Lower lobe of right lung (tissue), 2 donors: ENCODE measurements around the gene PDE4B. TPM values are rescaled to one million over a fixed set of nuclear protein-coding genes. Genes with fewer than 3 reads are reported as not detected.

Experiments used
- ATAC-seq, 2 donors: fragments of 200-7000 bp; cut with Tn5 transposase; one replicate each; pipeline ENCODE4 v1.9.1; 2020 to 2022; ENCODE audit warnings: mild to moderate bottlenecking in 2 of 2, moderate library complexity in 2 of 2
- DNase-seq: peaks from one replicate; pipeline ENCODE4 v3.0.0-alpha.2; 2020
- H3K27ac ChIP-seq: fragments of 200-600 bp; one replicate; pipeline ENCODE4 v1.8.0; 2022
- H3K27me3 ChIP-seq: fragments of 200-600 bp; one replicate; pipeline ENCODE4 v1.8.0; 2022; ENCODE audit warnings: low read depth
- H3K36me3 ChIP-seq: fragments of 200-600 bp; one replicate; pipeline ENCODE4 v1.8.0; 2022; ENCODE audit warnings: mild to moderate bottlenecking
- H3K4me1 ChIP-seq: fragments of 200-600 bp; one replicate; pipeline ENCODE4 v1.8.0; 2022
- H3K4me3 ChIP-seq: fragments of 200-600 bp; one replicate; pipeline ENCODE4 v1.8.0; 2022; ENCODE audit warnings: mild to moderate bottlenecking
- H3K9me3 ChIP-seq: fragments of 200-600 bp; one replicate; pipeline ENCODE4 v1.8.0; 2022
- intact Hi-C: fragments of 100-400 bp; cut with DNase I; formaldehyde crosslinking; loops from one replicate; pipeline ENCODE4 v1.11.0; 2022
- total RNA-seq: library from RNA; stranded (reverse); fragmentation: NEBNext Ultra II Directional; extraction: Animal tissue kit (Norgen Biotek cat#: 25700); gene quantifications from one replicate; pipeline ENCODE4 v1.2.1, GENCODE V29; 2021
- TF ChIP-seq, protein P1 (sequence below): fragments of 200-600 bp; IDR thresholded peaks from one replicate; pipeline ENCODE4 v1.8.0; 2022; ENCODE audit warnings: antibody characterized with exemption, mild to moderate bottlenecking
- donor health status: DM: no; HTN: yes; CAD: no; lungs with severe emphysema.

The PDE4B gene
- total RNA-seq, 1 donor from 2014 or later, result 26.9 TPM

GRCh38 chr1:65979136-65980044 lies 186.7 kb downstream of the PDE4B start:
- Histone ChIP-seq H3K4me3 (no peak overlapping the region), H3K36me3 (no peaks in the 10 kb centered on the region), H3K27me3 (no peaks in the 10 kb centered on the region), H3K27ac (no peak overlapping the region), H3K9me3 (no peaks in the 10 kb centered on the region), H3K4me1 (no peaks in the 10 kb centered on the region)
- ATAC-seq (no peak), DNase-seq (no peak)
- TF ChIP-seq, protein P1, sequence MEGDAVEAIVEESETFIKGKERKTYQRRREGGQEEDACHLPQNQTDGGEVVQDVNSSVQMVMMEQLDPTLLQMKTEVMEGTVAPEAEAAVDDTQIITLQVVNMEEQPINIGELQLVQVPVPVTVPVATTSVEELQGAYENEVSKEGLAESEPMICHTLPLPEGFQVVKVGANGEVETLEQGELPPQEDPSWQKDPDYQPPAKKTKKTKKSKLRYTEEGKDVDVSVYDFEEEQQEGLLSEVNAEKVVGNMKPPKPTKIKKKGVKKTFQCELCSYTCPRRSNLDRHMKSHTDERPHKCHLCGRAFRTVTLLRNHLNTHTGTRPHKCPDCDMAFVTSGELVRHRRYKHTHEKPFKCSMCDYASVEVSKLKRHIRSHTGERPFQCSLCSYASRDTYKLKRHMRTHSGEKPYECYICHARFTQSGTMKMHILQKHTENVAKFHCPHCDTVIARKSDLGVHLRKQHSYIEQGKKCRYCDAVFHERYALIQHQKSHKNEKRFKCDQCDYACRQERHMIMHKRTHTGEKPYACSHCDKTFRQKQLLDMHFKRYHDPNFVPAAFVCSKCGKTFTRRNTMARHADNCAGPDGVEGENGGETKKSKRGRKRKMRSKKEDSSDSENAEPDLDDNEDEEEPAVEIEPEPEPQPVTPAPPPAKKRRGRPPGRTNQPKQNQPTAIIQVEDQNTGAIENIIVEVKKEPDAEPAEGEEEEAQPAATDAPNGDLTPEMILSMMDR, result no peak
- intact Hi-C loops, result no loop called here

- intact Hi-C loops, result no loop called here
- no peak for DNase-seq
Observed at GRCh38 chr1:65980237-65980636, 187.5 kb downstream of the PDE4B start.

DNA sequence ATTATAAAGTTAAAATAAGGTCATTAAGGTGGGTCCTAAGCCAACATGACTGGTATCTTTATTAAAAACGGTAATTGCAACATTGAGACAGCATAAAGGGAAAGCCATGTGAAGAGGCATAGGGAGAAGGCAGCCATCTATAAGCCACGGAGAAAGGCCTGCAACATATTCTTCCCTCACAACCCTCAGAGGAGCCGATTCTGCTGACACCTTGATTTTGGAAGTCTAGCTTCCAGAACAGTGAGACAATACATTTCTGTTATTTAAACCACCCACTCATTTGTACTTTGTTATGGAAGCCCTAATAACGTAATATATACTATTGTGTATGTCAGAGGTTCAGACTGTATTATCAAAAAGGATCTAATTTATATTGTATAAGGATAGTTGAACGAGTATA lies 190.8 kb downstream of the PDE4B start:
- TF ChIP-seq, protein P1, result no peak
- H3K4me3 ChIP-seq, result no peak overlapping the region
- DNase-seq (no peak), ATAC-seq (no peak)
- no peak overlapping the region for H3K27ac ChIP-seq
- no peaks in the 10 kb centered on the region for H3K27me3 ChIP-seq
- intact Hi-C loops, result no loop called here
- no peaks in the 10 kb centered on the region for H3K36me3 ChIP-seq
- no peaks in the 10 kb centered on the region for H3K4me1 ChIP-seq
- no peaks in the 10 kb centered on the region for H3K9me3 ChIP-seq

More at GRCh38 chr1:65980237-65980636, 187.5 kb downstream of the PDE4B start:
- Histone ChIP-seq H3K27ac (no peak overlapping the region), H3K27me3 (no peaks in the 10 kb centered on the region), H3K9me3 (no peaks in the 10 kb centered on the region), H3K4me1 (no peaks in the 10 kb centered on the region), H3K36me3 (no peaks in the 10 kb centered on the region), H3K4me3 (no peak overlapping the region)
- TF ChIP-seq, protein P1, result no peak
- ATAC-seq, result no peak

DNA sequence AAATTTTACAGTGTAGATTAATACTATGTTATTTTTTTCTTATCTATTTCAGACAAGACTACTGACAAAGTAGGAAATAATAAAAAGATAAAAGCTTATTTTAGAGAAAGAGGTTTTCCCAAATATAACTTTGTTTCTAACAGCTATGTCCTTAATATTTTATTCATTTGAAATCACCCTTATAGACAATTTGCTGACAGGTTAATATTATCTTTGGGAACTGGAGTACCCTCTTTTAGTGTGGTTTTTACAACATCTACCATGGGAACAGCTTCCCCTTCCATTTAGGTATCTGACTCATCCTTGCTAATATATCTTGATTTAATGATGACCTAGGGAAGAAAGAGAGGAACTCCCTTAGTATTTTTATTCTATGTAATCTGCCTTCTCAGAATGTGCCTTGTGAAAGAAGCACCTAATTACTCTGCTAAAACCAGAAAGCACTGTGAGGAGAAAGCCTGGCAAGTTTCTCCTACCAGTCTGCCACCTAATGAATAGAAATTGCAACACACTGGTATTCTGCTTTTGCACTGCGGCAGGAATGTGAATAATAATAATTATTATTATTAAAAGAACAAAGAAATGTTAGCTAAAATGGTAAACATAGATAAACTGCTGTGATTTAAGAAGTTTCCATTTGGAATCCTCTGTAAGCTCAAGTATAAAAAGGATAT lies 192.8 kb downstream of the PDE4B start:
- no peaks in the 10 kb centered on the region for H3K36me3 ChIP-seq
- TF ChIP-seq, protein P1, result no peak
- intact Hi-C loops, result no loop called here
- no peak overlapping the region for H3K4me3 ChIP-seq
- no peaks in the 10 kb centered on the region for H3K27me3 ChIP-seq
- ATAC-seq (no peak), DNase-seq (no peak)
- H3K9me3 ChIP-seq, result no peaks in the 10 kb centered on the region
- H3K4me1 ChIP-seq, result no peaks in the 10 kb centered on the region
- no peak overlapping the region for H3K27ac ChIP-seq

DNA sequence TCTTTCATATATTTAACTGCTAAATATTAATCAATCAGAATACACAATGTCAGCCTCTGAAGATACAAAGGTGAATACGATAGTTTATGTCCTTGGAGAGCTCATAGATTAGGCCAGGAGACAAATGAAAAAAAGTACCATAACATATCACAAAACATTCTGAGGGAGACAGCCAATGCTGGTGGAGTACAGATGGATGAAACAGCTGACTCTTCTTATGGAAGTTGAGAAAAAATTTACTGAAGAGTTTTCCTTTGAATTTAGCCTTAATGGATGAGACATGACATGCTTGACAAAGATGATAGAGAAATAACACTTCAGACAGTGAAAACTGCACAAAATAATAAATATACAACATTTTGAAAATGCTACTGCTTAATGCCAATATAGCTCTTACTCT lies 193.5 kb downstream of the PDE4B start:
- DNase-seq, result no peak
- Histone ChIP-seq H3K27ac (no peak overlapping the region), H3K36me3 (no peaks in the 10 kb centered on the region), H3K9me3 (no peaks in the 10 kb centered on the region), H3K27me3 (no peaks in the 10 kb centered on the region), H3K4me1 (no peaks in the 10 kb centered on the region), H3K4me3 (no peak overlapping the region)
- intact Hi-C loops, result no loop called here
- no peak for ATAC-seq
- TF ChIP-seq, protein P1, result no peak
